ENCODE measurements around the gene RHBDL1.

DNA sequence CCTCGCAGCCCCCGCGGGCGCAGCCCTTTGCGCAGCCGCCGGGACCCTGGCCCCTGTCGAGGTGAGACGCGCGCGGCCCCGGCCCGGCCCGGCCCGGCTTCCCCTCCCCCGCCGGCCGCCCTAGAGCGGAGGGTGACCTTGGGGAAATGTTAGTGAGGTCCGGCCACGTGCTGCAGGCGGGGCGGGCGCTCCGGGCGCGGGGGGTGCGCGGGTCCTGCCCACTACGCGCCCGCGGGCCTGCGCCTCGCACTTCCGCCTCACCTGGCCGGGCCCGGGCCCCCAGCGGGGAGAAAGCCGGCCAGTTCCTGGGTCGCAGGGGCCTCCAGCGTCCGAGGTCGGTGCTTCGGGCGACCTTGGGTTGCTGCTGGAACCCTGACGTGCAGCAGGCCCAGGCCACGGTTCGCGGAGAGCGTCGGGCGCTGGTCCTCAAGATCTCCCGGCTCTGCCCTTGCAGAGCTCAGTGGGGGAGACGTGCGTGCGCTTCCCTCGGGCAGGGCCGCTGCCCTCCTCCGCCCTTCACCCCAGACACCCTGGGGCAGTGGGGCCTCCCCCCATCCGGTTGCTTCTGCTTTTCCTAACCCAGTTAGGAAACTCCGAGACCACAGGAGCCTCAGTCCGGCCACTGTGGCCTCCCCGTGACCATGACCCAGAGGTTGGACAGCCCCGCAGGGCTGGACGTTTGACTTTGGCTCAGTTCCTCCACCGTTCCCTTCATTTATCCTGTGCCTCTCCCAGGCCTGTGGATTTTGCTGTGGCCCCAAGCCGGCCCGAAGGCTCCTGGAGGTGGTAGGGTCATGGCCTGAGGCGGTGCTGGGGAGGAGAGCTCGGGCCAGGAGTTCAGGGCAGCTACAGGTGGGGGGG, 33.1 kb upstream of the RHBDL1 start:
- TF ChIP-seq, protein P1, sequence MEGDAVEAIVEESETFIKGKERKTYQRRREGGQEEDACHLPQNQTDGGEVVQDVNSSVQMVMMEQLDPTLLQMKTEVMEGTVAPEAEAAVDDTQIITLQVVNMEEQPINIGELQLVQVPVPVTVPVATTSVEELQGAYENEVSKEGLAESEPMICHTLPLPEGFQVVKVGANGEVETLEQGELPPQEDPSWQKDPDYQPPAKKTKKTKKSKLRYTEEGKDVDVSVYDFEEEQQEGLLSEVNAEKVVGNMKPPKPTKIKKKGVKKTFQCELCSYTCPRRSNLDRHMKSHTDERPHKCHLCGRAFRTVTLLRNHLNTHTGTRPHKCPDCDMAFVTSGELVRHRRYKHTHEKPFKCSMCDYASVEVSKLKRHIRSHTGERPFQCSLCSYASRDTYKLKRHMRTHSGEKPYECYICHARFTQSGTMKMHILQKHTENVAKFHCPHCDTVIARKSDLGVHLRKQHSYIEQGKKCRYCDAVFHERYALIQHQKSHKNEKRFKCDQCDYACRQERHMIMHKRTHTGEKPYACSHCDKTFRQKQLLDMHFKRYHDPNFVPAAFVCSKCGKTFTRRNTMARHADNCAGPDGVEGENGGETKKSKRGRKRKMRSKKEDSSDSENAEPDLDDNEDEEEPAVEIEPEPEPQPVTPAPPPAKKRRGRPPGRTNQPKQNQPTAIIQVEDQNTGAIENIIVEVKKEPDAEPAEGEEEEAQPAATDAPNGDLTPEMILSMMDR (conservative IDR thresholded peaks at IDR 0.05; ENCODE audit: low read depth, low read length), result no peak
- no peak for TF ChIP-seq EZH2 (IDR thresholded peaks at IDR 0.05; ENCODE audit: low read length, unreplicated experiment)

All from PC-3 (cell line).